Sciatic nerve (tissue), 2 donors: ENCODE measurements around the gene ACSL6. TPM values are rescaled to one million over a fixed set of nuclear protein-coding genes. Genes with fewer than 3 reads are reported as not detected.

Experiments used
- ATAC-seq: fragments of 200-7000 bp; cut with Tn5 transposase; one replicate; pipeline ENCODE4 v1.9.1; 2020; ENCODE audit warnings: mild to moderate bottlenecking, moderate library complexity
- DNase-seq: peaks from one replicate; pipeline ENCODE4 v3.0.0-alpha.2; 2020; ENCODE audit warnings: low spot score
- intact Hi-C: fragments of 100-400 bp; cut with DNase I; formaldehyde crosslinking; loops from one replicate; pipeline ENCODE4 v1.14.2; 2022
- total RNA-seq: library from RNA; stranded (reverse); fragmentation: NEBNext Ultra II Directional; extraction: Animal tissue kit (Norgen Biotek cat#: 25700); gene quantifications from one replicate; pipeline ENCODE4 v1.2.1, GENCODE V29; 2021
- donor health status: DM: no; HTN: no; CAD: no.
- donor health status: DM: no; HTN: no; CAD: no.

The ACSL6 gene
- total RNA-seq, 1 donor from 2014 or later, result 3.3 TPM

- ATAC-seq (no peak), DNase-seq (no peak)
- intact Hi-C loops, result no loop called here
Measured at GRCh38 chr5:132050661-132051552, 39.4 kb upstream of the ACSL6 start.

- DNase-seq (peak; percentile 60), ATAC-seq (peak; percentile 79)
- intact Hi-C loops, result no loop called here
Measured at GRCh38 chr5:132050136-132050535, 38.7 kb upstream of the ACSL6 start.

- DNase-seq, result no peak
- ATAC-seq, result no peak
- intact Hi-C loops, result no loop called here
Measured at GRCh38 chr5:132049559-132049958, 38.1 kb upstream of the ACSL6 start.

GRCh38 chr5:132049093-132049492 lies 37.6 kb upstream of the ACSL6 start:
- no peak for DNase-seq
- intact Hi-C loops, result no loop called here
- no peak for ATAC-seq

GRCh38 chr5:132046880-132047299 lies 35.4 kb upstream of the ACSL6 start:
- intact Hi-C loops, result no loop called here
- DNase-seq, result no peak
- no peak for ATAC-seq

GRCh38 chr5:132044207-132044606 lies 32.7 kb upstream of the ACSL6 start:
- ATAC-seq (no peak), DNase-seq (peak; percentile 50)
- intact Hi-C loops, result no loop called here

- DNase-seq (no peak), ATAC-seq (no peak)
Measured at GRCh38 chr5:132037353-132037752, 25.9 kb upstream of the ACSL6 start.

GRCh38 chr5:132033122-132033521 lies 21.7 kb upstream of the ACSL6 start:
- ATAC-seq, result no peak
- intact Hi-C loops, result no loop called here
- DNase-seq, result no peak

More at GRCh38 chr5:132037353-132037752, 25.9 kb upstream of the ACSL6 start:
- intact Hi-C loops, result no loop called here

- no peak for DNase-seq
- intact Hi-C loops, result no loop called here
- no peak for ATAC-seq
Measured at GRCh38 chr5:132032196-132032595, 20.7 kb upstream of the ACSL6 start.

GRCh38 chr5:132030610-132031009 lies 19.2 kb upstream of the ACSL6 start:
- no peak for ATAC-seq
- intact Hi-C loops, result no loop called here
- DNase-seq, result no peak

- intact Hi-C loops, result no loop called here
- ATAC-seq, result no peak
Measured at GRCh38 chr5:132029609-132030330, 18.3 kb upstream of the ACSL6 start.

GRCh38 chr5:132027027-132027426 lies 15.6 kb upstream of the ACSL6 start:
- ATAC-seq (no peak), DNase-seq (no peak)
- intact Hi-C loops, result no loop called here

More at GRCh38 chr5:132029609-132030330, 18.3 kb upstream of the ACSL6 start:
- DNase-seq, result no peak

GRCh38 chr5:132026516-132027008 lies 15.1 kb upstream of the ACSL6 start:
- ATAC-seq (no peak), DNase-seq (no peak)
- intact Hi-C loops, result no loop called here

GRCh38 chr5:132025403-132025971 lies 14.0 kb upstream of the ACSL6 start:
- intact Hi-C loops, result no loop called here
- DNase-seq, result no peak
- no peak for ATAC-seq

- no peak for DNase-seq
- no peak for ATAC-seq
- intact Hi-C loops, result no loop called here
Measured at GRCh38 chr5:132024789-132025402, 13.4 kb upstream of the ACSL6 start.

GRCh38 chr5:132024117-132024435 lies 12.6 kb upstream of the ACSL6 start:
- intact Hi-C loops, result no loop called here
- DNase-seq (no peak), ATAC-seq (no peak)

GRCh38 chr5:132023258-132024116 lies 12.0 kb upstream of the ACSL6 start:
- ATAC-seq (no peak), DNase-seq (no peak)
- intact Hi-C loops, result no loop called here

- intact Hi-C loops, result no loop called here
- ATAC-seq (no peak), DNase-seq (no peak)
Measured at GRCh38 chr5:132022737-132023136, 11.3 kb upstream of the ACSL6 start.

GRCh38 chr5:132021654-132022053 lies 10.2 kb upstream of the ACSL6 start:
- intact Hi-C loops, result no loop called here
- DNase-seq, result no peak
- ATAC-seq, result no peak
